ENCODE measurements around the gene DISP3. TPM values are rescaled to one million over a fixed set of nuclear protein-coding genes. Genes with fewer than 3 reads are reported as not detected.

Gene DISP3
- total RNA-seq, 1 donor from 2014 or later: 179 TPM

DNA sequence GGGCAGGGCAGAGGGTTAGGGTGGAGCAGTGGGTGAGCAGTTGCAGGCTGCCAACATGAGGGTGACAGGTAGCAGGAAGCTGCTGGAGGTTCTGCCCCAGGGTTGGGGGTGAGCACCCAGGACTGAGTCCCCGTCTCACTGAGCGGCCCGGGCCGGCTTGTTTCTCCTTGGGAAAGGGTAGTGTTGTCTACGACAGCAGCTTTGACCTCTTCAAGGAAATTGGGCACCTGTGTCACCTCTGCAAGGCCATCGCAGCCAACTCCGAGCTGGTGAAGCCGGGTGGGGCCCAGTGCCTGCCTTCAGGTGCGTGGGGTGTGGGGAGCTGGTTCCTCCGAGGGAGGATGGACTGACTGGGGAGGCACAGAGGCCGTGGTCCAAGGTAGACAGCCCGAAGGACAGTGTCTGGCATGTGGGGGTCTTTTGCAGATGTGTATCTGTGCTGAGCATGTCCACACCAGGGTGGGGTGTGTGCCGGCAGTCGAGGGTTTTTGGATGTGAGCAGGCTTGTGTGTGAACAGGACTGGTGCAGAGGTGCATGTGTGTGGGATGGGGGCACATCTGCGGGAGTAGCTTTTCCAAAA lies 51.9 kb downstream of the DISP3 start:
- Mint-ChIP-seq H3K9me3 (ENCODE audit: unreplicated experiment) (peaks cover 17% of the 10 kb centered on the region), H3K4me3 (ENCODE audit: unreplicated experiment) (no peak overlapping the region), H3K4me1 (ENCODE audit: low read depth, unreplicated experiment) (no peaks in the 10 kb centered on the region), H3K27ac (ENCODE audit: unreplicated experiment) (no peak overlapping the region), H3K36me3 (ENCODE audit: unreplicated experiment) (no peaks in the 10 kb centered on the region), H3K27me3 (ENCODE audit: unreplicated experiment) (peaks cover 15% of the 10 kb centered on the region)
- no peak for DNase-seq
- TF ChIP-seq CTCF (IDR thresholded peaks at IDR 0.05; ENCODE audit: partially characterized antibody, unreplicated experiment): no peak

GRCh38 chr1:11531314-11531870 lies 52.4 kb downstream of the DISP3 start:
- no peak overlapping the region for H3K27ac Mint-ChIP-seq (ENCODE audit: unreplicated experiment)
- DNase-seq: no peak
- peaks cover 17% of the 10 kb centered on the region for H3K9me3 Mint-ChIP-seq (ENCODE audit: unreplicated experiment)
- no peak overlapping the region for H3K4me3 Mint-ChIP-seq (ENCODE audit: unreplicated experiment)
- no peaks in the 10 kb centered on the region for H3K36me3 Mint-ChIP-seq (ENCODE audit: unreplicated experiment)
- no peaks in the 10 kb centered on the region for H3K4me1 Mint-ChIP-seq (ENCODE audit: low read depth, unreplicated experiment)
- peaks cover 17% of the 10 kb centered on the region for H3K27me3 Mint-ChIP-seq (ENCODE audit: unreplicated experiment)
- no peak for TF ChIP-seq CTCF (IDR thresholded peaks at IDR 0.05; ENCODE audit: partially characterized antibody, unreplicated experiment)

DNA sequence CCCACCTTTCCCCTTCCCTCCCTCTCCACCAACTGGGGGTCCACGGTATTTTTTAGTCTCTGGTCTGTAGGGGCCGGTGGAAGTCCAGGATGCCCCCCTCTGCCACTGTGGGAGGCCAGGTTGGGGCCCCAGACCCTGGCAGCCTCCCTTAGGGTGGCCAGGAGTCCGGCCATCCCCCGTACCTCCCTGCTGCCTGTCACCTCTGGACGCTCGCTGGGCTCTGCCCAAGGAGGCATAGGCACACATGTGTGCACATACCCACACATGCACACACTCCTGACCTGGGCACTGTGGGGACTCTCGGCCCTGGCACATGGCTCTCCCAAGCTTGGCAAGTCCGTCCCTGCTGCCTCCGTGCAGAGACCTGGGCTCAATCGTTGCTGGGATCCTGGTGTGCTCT lies 53.0 kb downstream of the DISP3 start:
- DNase-seq: no peak
- no peak overlapping the region for H3K4me3 Mint-ChIP-seq (ENCODE audit: unreplicated experiment)
- H3K27ac Mint-ChIP-seq (ENCODE audit: unreplicated experiment): no peak overlapping the region

DNA sequence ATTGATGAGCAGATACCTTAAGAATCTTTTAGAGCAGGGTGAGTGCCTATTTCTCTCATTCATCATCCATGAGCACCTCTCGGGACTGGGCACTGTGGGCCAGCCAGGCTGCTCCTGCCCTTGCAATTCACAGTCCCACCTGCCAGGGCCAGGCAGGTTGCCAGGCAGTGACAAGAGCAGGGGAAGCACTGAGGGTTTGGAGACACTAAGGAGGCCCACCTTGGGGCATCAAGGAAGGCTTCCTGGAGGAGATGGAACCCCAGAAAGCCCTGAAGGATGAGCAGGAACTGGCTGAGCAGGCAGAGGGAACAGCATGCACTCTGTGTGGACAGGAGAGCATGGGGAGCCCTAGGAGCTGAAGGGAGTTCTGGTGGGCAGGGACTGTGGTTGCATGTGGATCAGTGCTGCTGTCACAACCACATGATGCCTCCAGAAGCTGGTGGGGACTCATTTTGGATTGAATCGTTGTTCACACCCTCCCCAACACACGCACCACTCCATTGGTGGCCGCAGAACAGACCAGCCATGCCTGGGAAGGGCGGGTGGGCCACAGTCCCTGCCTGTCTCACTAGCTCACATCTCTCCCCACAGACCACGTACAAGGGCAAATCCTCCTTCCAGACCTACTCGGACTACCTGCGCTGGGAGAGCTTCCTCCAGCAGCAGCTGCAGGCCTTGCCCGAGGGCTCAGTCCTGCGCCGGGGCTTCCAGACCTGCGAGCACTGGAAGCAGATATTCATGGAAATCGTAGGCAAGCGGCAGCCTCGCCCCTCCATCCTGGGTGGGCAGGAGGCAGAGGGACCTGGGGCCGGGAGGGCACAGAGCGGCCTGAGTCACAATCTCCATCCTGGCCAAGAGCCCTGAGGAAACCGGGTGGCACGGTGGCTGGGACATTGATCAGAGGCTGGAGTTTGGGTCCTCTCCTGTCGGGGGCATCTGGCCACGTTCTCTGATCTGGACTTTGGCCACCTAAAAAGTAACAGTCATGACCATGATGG lies 55.1 kb downstream of the DISP3 start:
- Mint-ChIP-seq H3K36me3 (ENCODE audit: unreplicated experiment) (no peaks in the 10 kb centered on the region), H3K27me3 (ENCODE audit: unreplicated experiment) (peaks cover 18% of the 10 kb centered on the region), H3K9me3 (ENCODE audit: unreplicated experiment) (peaks cover 16% of the 10 kb centered on the region), H3K27ac (ENCODE audit: unreplicated experiment) (peak overlapping the region; percentile 52), H3K4me3 (ENCODE audit: unreplicated experiment) (no peak overlapping the region), H3K4me1 (ENCODE audit: low read depth, unreplicated experiment) (peaks cover 5% of the 10 kb centered on the region)
- no peak for TF ChIP-seq CTCF (IDR thresholded peaks at IDR 0.05; ENCODE audit: partially characterized antibody, unreplicated experiment)
- DNase-seq: no peak

More for the DNA sequence above, 53.0 kb downstream of the DISP3 start:
- Mint-ChIP-seq H3K27me3 (ENCODE audit: unreplicated experiment) (peaks cover 17% of the 10 kb centered on the region), H3K36me3 (ENCODE audit: unreplicated experiment) (no peaks in the 10 kb centered on the region), H3K9me3 (ENCODE audit: unreplicated experiment) (peaks cover 17% of the 10 kb centered on the region), H3K4me1 (ENCODE audit: low read depth, unreplicated experiment) (no peaks in the 10 kb centered on the region)
- TF ChIP-seq CTCF (IDR thresholded peaks at IDR 0.05; ENCODE audit: partially characterized antibody, unreplicated experiment): no peak
